ENCODE data around the gene CR1L. TPM values are rescaled to one million over a fixed set of nuclear protein-coding genes. Genes with fewer than 3 reads are reported as not detected.

The CR1L gene
- total and polyA plus RNA-seq, 9 of the 15 experiments (the other 6 are each of a cell fraction or from before 2014, with no cell fraction given), result 10.1 to 74.8 (median 34.3) TPM

DNA sequence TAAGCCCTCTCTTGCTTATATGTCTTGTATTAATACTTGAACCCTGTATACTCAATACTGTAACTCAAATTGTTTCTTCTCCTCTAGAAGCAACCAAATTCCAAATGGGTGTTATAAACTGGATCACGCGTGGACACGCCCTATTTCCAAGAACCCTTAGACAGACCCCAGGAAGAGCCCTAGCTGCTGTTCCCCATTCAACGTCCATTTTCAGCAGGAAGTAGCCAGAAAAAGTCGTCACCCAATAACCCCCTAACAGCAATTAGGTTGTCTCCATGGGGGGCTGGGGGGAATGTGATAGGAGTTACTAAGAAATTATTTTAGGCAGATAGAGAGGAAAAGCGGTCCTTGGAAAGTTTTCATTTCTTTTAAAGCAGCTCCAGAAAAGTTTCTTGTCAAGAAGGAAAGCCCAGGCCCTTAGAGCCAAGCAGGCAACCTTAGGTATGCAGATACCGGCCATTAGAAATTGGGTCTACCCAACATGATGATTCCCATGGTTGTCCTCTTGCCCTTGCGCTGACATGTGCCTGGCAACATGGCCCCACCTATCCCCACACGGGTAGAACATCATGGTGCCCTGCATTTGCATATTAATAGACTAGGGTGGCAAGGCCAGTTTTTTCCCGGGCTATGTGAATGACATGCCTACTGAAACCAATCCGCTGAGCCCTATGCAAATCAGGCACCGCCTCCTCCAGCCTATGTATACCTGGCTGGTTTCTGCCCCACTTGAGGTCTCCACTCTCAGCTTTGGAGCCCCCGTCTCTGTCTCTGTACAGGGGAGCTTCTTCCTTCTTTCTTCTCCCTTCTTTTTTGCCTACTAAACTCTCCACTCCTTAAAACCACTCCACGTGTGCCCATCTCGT lies 102.9 kb downstream of the CR1L start (continued):
- TF ChIP-seq MNT (conservative IDR thresholded peaks at IDR 0.05) (peak in 1 of 2 experiments; percentile 38; a peak in 1 of 4 replicates), GABPB2 (CRISPR knock-in tag; conservative IDR thresholded peaks at IDR 0.05) (no peak), PCBP1 (IDR thresholded peaks at IDR 0.05; ENCODE audit: low read depth, low read length, poor library complexity, severe bottlenecking) (no peak), EP300 (IDR thresholded peaks at IDR 0.05; ENCODE audit: low read length) (peak; percentile 52; the same call in 1 of the 2 replicates), SOX6 (IDR thresholded peaks at IDR 0.05) (peak; percentile 21; the same call in 1 of the 2 replicates), SRSF3 (IDR thresholded peaks at IDR 0.05; ENCODE audit: insufficient read depth, low read length) (no peak), ARNT (IDR thresholded peaks at IDR 0.05) (peak in 1 of 2 experiments; percentile 9; a peak in 1 of 4 replicates), ZNF324 (CRISPR knock-in tag; IDR thresholded peaks at IDR 0.05) (no peak), FOXP4 (CRISPR knock-in tag; IDR thresholded peaks at IDR 0.05; ENCODE audit: borderline replicate concordance) (no peak), ZNF41 (CRISPR knock-in tag; conservative IDR thresholded peaks at IDR 0.05) (no peak), BRD9 (IDR thresholded peaks at IDR 0.05; ENCODE audit: low read depth, partially characterized antibody) (peak; percentile 60), ZC3H4 (CRISPR knock-in tag; IDR thresholded peaks at IDR 0.05; ENCODE audit: borderline replicate concordance) (no peak), NFRKB (IDR thresholded peaks at IDR 0.05; ENCODE audit: low read depth) (peak; percentile 87), XRCC3 (IDR thresholded peaks at IDR 0.05) (no peak)
- TF ChIP-seq, protein P1, sequence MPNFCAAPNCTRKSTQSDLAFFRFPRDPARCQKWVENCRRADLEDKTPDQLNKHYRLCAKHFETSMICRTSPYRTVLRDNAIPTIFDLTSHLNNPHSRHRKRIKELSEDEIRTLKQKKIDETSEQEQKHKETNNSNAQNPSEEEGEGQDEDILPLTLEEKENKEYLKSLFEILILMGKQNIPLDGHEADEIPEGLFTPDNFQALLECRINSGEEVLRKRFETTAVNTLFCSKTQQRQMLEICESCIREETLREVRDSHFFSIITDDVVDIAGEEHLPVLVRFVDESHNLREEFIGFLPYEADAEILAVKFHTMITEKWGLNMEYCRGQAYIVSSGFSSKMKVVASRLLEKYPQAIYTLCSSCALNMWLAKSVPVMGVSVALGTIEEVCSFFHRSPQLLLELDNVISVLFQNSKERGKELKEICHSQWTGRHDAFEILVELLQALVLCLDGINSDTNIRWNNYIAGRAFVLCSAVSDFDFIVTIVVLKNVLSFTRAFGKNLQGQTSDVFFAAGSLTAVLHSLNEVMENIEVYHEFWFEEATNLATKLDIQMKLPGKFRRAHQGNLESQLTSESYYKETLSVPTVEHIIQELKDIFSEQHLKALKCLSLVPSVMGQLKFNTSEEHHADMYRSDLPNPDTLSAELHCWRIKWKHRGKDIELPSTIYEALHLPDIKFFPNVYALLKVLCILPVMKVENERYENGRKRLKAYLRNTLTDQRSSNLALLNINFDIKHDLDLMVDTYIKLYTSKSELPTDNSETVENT (CRISPR knock-in tag; IDR thresholded peaks at IDR 0.05), result no peak
- TF ChIP-seq, protein P2, sequence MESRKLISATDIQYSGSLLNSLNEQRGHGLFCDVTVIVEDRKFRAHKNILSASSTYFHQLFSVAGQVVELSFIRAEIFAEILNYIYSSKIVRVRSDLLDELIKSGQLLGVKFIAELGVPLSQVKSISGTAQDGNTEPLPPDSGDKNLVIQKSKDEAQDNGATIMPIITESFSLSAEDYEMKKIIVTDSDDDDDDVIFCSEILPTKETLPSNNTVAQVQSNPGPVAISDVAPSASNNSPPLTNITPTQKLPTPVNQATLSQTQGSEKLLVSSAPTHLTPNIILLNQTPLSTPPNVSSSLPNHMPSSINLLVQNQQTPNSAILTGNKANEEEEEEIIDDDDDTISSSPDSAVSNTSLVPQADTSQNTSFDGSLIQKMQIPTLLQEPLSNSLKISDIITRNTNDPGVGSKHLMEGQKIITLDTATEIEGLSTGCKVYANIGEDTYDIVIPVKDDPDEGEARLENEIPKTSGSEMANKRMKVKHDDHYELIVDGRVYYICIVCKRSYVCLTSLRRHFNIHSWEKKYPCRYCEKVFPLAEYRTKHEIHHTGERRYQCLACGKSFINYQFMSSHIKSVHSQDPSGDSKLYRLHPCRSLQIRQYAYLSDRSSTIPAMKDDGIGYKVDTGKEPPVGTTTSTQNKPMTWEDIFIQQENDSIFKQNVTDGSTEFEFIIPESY (CRISPR knock-in tag; IDR thresholded peaks at IDR 0.05), result no peak; the same call in 1 of the 2 replicates
- TF ChIP-seq, protein P3, sequence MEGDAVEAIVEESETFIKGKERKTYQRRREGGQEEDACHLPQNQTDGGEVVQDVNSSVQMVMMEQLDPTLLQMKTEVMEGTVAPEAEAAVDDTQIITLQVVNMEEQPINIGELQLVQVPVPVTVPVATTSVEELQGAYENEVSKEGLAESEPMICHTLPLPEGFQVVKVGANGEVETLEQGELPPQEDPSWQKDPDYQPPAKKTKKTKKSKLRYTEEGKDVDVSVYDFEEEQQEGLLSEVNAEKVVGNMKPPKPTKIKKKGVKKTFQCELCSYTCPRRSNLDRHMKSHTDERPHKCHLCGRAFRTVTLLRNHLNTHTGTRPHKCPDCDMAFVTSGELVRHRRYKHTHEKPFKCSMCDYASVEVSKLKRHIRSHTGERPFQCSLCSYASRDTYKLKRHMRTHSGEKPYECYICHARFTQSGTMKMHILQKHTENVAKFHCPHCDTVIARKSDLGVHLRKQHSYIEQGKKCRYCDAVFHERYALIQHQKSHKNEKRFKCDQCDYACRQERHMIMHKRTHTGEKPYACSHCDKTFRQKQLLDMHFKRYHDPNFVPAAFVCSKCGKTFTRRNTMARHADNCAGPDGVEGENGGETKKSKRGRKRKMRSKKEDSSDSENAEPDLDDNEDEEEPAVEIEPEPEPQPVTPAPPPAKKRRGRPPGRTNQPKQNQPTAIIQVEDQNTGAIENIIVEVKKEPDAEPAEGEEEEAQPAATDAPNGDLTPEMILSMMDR (IDR thresholded peaks at IDR 0.05 in 2 of 3, conservative IDR thresholded peaks at IDR 0.05 in 1 of 3; ENCODE audit: insufficient read depth in 2 of 3, low read depth in 1 of 3, low read length in 3 of 3), result peak in 1 of 3 experiments; percentile 20; a peak in 1 of 6 replicates

Measured in K562 (cell line).